K562 (cell line): Measurements from ENCODE around the gene SORCS1. TPM values are rescaled to one million over a fixed set of nuclear protein-coding genes. Genes with fewer than 3 reads are reported as not detected.

ENCODE experiments used
- ATAC-seq: fragments of 200-7000 bp; cut with Tn5 transposase; 3 replicates; pipeline ENCODE4 v1.9.1; 2020; ENCODE audit warnings: moderate library complexity
- BruUV-seq: library from RNA; stranded (reverse); fragments of 400-500 nt; replicated peaks from 2 replicates; lab custom pipeline; 2021; lab: Mats Ljungman, UMichigan
- CTCF ChIA-PET: fragments of 300-600 bp; formaldehyde crosslinking; extraction: SDS; loops from one replicate; lab custom pipeline; 2021; ENCODE audit warnings: low intra/inter-chr PET ratio; lab: Yijun Ruan, JAX
- POLR2A ChIA-PET: fragments of 300-600, 350-650 bp; sonication (Branson Sonifier 250); formaldehyde crosslinking; extraction: SDS; loops from one replicate; lab custom pipeline; 2021; ENCODE audit warnings: antibody characterized with exemption, inconsistent platforms; lab: Yijun Ruan, JAX
- DNase-seq, 4 experiments: peaks; one replicate each; pipeline versions ENCODE4 v3.0.0 to v3.0.0-alpha.2; 2011 to 2018; ENCODE audit warnings: low spot score in 3 of 4, mixed read lengths in 3 of 4; ENCODE audit errors: extremely low read depth in 1 of 4
- FAIRE-seq: peaks from 2 replicates; lab custom pipeline; 2011; peaks lifted over from hg19 to GRCh38; lab: Jason Lieb, UNC
- H2AFZ ChIP-seq: 2 replicates; pipeline ENCODE4 v1.6.0; 2011; ENCODE audit warnings: low read depth, low read length, control low read depth, inconsistent platforms
- H3K27ac ChIP-seq: fragments of 200-600 bp; 3 replicates; pipeline ENCODE4 v1.8.0; 2011; ENCODE audit warnings: low read depth, mild to moderate bottlenecking, control low read depth, inconsistent platforms, low read length, moderate library complexity, mixed read lengths; ENCODE audit errors: extremely low read depth
- H3K27me3 ChIP-seq, 2 experiments: fragments of 300-600 bp in 1 of 2; 2 replicates in 1 of 2; 3 replicates in 1 of 2; pipeline versions ENCODE4 v1.6.0 to v1.8.0; 2011; ENCODE audit warnings: inconsistent platforms in 2 of 2, low read length in 2 of 2, mild to moderate bottlenecking in 1 of 2, mixed read lengths in 1 of 2, moderate library complexity in 1 of 2; ENCODE audit not compliant: control insufficient read depth in 2 of 2, insufficient read depth in 2 of 2
- H3K36me3 ChIP-seq: fragments of 300-600 bp; 3 replicates; pipeline ENCODE4 v1.8.0; 2011; ENCODE audit warnings: mild to moderate bottlenecking, low read length, inconsistent platforms; ENCODE audit not compliant: control insufficient read depth, insufficient read depth
- H3K4me1 ChIP-seq, 2 experiments: fragments of 200-600 bp in 1 of 2; replicated peaks in 1 of 2; 2 replicates in 1 of 2; 3 replicates in 1 of 2; pipeline versions ENCODE4 v1.5.1 to v1.8.0; 2011; ENCODE audit warnings: inconsistent platforms in 2 of 2, low read length in 2 of 2, mild to moderate bottlenecking in 1 of 2, mixed read lengths in 1 of 2, moderate library complexity in 1 of 2; ENCODE audit not compliant: control insufficient read depth in 2 of 2, insufficient read depth in 2 of 2
- H3K4me2 ChIP-seq: 2 replicates; pipeline ENCODE4 v1.6.1; 2011; ENCODE audit warnings: low read length, control low read depth, inconsistent platforms, mixed read lengths; ENCODE audit not compliant: insufficient read depth
- H3K4me3 ChIP-seq: fragments of 200-600 bp; sonication (generic), shearing (Covaris generic); 2 replicates; pipeline ENCODE4 v1.5.1; 2016; ENCODE audit warnings: control low read depth, inconsistent platforms
- H3K79me2 ChIP-seq: fragments of 200-600 bp; 3 replicates; pipeline ENCODE4 v1.8.0; 2011; ENCODE audit warnings: low read length, inconsistent platforms; ENCODE audit not compliant: control insufficient read depth, insufficient read depth
- H3K9ac ChIP-seq, 2 experiments: 2 replicates each; pipeline versions ENCODE4 v1.6.0 to v1.6.1; 2011; ENCODE audit warnings: low read depth in 2 of 2, low read length in 2 of 2, control low read depth in 1 of 2, inconsistent platforms in 1 of 2, mild to moderate bottlenecking in 1 of 2, mixed read lengths in 1 of 2; ENCODE audit not compliant: insufficient read depth in 1 of 2
- H3K9me1 ChIP-seq: one replicate; pipeline ENCODE4 v1.6.0; 2011; ENCODE audit warnings: inconsistent platforms, mild to moderate bottlenecking, low read length, moderate library complexity; ENCODE audit not compliant: control insufficient read depth, insufficient read depth
- H3K9me3 ChIP-seq: replicated peaks from 2 replicates; pipeline ENCODE4 v1.5.1; 2011; ENCODE audit warnings: low read depth, low read length, inconsistent platforms; ENCODE audit not compliant: control insufficient read depth, insufficient read depth
- H4K20me1 ChIP-seq: replicated peaks from 2 replicates; pipeline ENCODE4 v1.6.1; 2011; ENCODE audit warnings: low read length, inconsistent platforms, mixed read lengths; ENCODE audit not compliant: control insufficient read depth, insufficient read depth
- CSDE1 ChIP-seq, 2 experiments: fragments of 450-650 bp; IDR thresholded peaks; 2 replicates each; pipeline ENCODE4 v1.6.1; 2016; ENCODE audit warnings: mild to moderate bottlenecking in 1 of 2
- CTBP1 ChIP-seq: fragments of 450-650 bp; IDR thresholded peaks from 2 replicates; pipeline ENCODE4 v1.6.1; 2016; ENCODE audit warnings: borderline replicate concordance
- EP300 ChIP-seq: IDR thresholded peaks from 2 replicates; pipeline ENCODE4 v1.6.1; 2012; ENCODE audit warnings: low read length, improper control_type of control experiment
- KDM2B ChIP-seq: fragments of 250-450 bp; sonication (Bioruptor Pico); IDR thresholded peaks from 2 replicates; pipeline ENCODE4 v1.8.0; 2021; ENCODE audit warnings: mild to moderate bottlenecking, moderate library complexity
- NUFIP1 ChIP-seq: fragments of 450-650 bp; IDR thresholded peaks from 2 replicates; pipeline ENCODE4 v1.6.1; 2018; ENCODE audit not compliant: partially characterized antibody
- RBFOX2 ChIP-seq: fragments of 200-400 bp; formaldehyde crosslinking; IDR thresholded peaks from 2 replicates; pipeline ENCODE4 v1.6.1; 2017; ENCODE audit warnings: low read depth, mild to moderate bottlenecking, low read length, moderate library complexity
- SMARCC2 ChIP-seq: fragments of 450-650 bp; IDR thresholded peaks from 2 replicates; pipeline ENCODE4 v1.6.1; 2017; ENCODE audit warnings: antibody characterized with exemption, moderate library complexity, mild to moderate bottlenecking, low read depth
- SRSF3 ChIP-seq: fragments of 200-400 bp; formaldehyde crosslinking; IDR thresholded peaks from 2 replicates; pipeline ENCODE4 v1.6.1; 2016; ENCODE audit warnings: mild to moderate bottlenecking, low read length, moderate library complexity; ENCODE audit not compliant: insufficient read depth
- TAF7 ChIP-seq: fragments of 450-650 bp; IDR thresholded peaks from 2 replicates; pipeline ENCODE4 v1.6.1; 2016; ENCODE audit warnings: missing genetic modification characterization, missing compliant biosample characterization
- ZC3H8 ChIP-seq: fragments of 450-650 bp; IDR thresholded peaks from 2 replicates; pipeline ENCODE4 v1.6.1; 2017
- ZNF239 ChIP-seq: fragments of 250-450 bp; sonication (Bioruptor Pico); IDR thresholded peaks from 2 replicates; pipeline ENCODE4 v1.4.0; 2020; ENCODE audit warnings: mild to moderate bottlenecking
- ZNF561 ChIP-seq: fragments of 450-650 bp; formaldehyde crosslinking; conservative IDR thresholded peaks from 2 replicates; pipeline ENCODE4 v1.4.0; 2020; ENCODE audit warnings: mild to moderate bottlenecking, moderate library complexity
- WGBS: fragments of 100-300 bp; shearing (Covaris generic); methylation state at CpG from one replicate; pipeline ENCODE4 v1.1.6; 2016; ENCODE audit warnings: low coverage, mixed read lengths; ENCODE audit not compliant: insufficient coverage; ENCODE audit errors: missing lambda C conversion rate; 5-methylcytosine and 5-hydroxymethylcytosine counted together
- in situ Hi-C: fragments of 300-500 bp; cut with MboI; formaldehyde crosslinking; loops from 4 replicates; pipeline ENCODE4 v1.15.0; 2018; ENCODE audit warnings: inconsistent platforms, mixed read lengths
- intact Hi-C: fragments of 100-400 bp; cut with micrococcal nuclease; formaldehyde crosslinking; loops from 2 replicates; pipeline ENCODE4 v1.14.2; 2022
- polyA plus RNA-seq, 8 experiments: library from polyadenylated mRNA; depleted of rRNA in 4 of 8; stranded (reverse) in 5 of 8; unstranded in 3 of 8; fragments of >200 nt; fragmentation: Nextera tagmentation in 2 of 8; fragmentation: Illumina TruSeq in 1 of 8; extraction: Ambion mirVana in 2 of 8; extraction: Trizol in 1 of 8; gene quantifications; 2 replicates each; pipeline versions ENCODE4 v1.2.1 to v1.2.3, GENCODE V29; 2011 to 2014; ENCODE audit warnings: inconsistent platforms in 1 of 8, missing spikeins in 1 of 8
- total RNA-seq, 7 experiments: library from RNA; depleted of rRNA in 6 of 7; stranded (reverse); fragments of >200 nt in 6 of 7; fragmentation: Illumina TruSeq in 2 of 7; extraction: Trizol in 2 of 7; gene quantifications; 2 replicates each; pipeline versions ENCODE4 v1.2.1 to v1.2.3, GENCODE V29; 2011 to 2021; ENCODE audit warnings: low replicate concordance in 1 of 7
- TF ChIP-seq, protein P1 (sequence below): sonication (generic); formaldehyde crosslinking; IDR thresholded peaks from 2 replicates; pipeline ENCODE4 v1.8.0; 2023; ENCODE audit warnings: missing genetic modification reagents, mild to moderate bottlenecking, borderline replicate concordance
- TF ChIP-seq, protein P2 (sequence below): fragments of 450-650 bp; formaldehyde crosslinking; IDR thresholded peaks from 2 replicates; pipeline ENCODE4 v1.4.0; 2020; ENCODE audit warnings: mild to moderate bottlenecking, moderate library complexity
- TF ChIP-seq, protein P3 (sequence below): IDR thresholded peaks from 3 replicates; pipeline ENCODE4 v1.6.1; 2011; ENCODE audit warnings: borderline replicate concordance, mild to moderate bottlenecking; ENCODE audit not compliant: insufficient read length, insufficient read depth

The SORCS1 gene
- total and polyA plus RNA-seq, 9 of the 15 experiments (the other 6 are each of a cell fraction or from before 2014, with no cell fraction given) = 1.5 to 3.9 (median 2.7) TPM

DNA sequence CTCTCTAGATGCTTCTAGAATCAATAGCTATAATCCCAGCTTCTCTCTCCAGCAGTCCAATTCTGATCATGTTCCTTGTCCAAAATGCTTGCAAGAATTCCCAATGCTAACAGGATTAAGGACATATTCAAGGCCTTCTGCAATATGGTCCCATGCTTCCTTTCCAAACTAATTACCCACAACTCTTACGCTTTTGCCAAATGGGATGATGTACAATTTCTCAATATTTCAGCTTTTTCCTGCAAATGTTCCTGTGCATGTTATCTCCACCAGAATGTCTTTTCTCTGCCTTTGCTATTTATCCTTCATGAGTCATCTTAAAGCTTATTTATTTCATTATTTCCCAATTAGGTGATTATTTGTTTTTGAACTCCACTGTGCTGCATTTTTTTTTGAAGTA is 556.4 kb downstream of the SORCS1 start (continued):
- TF ChIP-seq, protein P1, sequence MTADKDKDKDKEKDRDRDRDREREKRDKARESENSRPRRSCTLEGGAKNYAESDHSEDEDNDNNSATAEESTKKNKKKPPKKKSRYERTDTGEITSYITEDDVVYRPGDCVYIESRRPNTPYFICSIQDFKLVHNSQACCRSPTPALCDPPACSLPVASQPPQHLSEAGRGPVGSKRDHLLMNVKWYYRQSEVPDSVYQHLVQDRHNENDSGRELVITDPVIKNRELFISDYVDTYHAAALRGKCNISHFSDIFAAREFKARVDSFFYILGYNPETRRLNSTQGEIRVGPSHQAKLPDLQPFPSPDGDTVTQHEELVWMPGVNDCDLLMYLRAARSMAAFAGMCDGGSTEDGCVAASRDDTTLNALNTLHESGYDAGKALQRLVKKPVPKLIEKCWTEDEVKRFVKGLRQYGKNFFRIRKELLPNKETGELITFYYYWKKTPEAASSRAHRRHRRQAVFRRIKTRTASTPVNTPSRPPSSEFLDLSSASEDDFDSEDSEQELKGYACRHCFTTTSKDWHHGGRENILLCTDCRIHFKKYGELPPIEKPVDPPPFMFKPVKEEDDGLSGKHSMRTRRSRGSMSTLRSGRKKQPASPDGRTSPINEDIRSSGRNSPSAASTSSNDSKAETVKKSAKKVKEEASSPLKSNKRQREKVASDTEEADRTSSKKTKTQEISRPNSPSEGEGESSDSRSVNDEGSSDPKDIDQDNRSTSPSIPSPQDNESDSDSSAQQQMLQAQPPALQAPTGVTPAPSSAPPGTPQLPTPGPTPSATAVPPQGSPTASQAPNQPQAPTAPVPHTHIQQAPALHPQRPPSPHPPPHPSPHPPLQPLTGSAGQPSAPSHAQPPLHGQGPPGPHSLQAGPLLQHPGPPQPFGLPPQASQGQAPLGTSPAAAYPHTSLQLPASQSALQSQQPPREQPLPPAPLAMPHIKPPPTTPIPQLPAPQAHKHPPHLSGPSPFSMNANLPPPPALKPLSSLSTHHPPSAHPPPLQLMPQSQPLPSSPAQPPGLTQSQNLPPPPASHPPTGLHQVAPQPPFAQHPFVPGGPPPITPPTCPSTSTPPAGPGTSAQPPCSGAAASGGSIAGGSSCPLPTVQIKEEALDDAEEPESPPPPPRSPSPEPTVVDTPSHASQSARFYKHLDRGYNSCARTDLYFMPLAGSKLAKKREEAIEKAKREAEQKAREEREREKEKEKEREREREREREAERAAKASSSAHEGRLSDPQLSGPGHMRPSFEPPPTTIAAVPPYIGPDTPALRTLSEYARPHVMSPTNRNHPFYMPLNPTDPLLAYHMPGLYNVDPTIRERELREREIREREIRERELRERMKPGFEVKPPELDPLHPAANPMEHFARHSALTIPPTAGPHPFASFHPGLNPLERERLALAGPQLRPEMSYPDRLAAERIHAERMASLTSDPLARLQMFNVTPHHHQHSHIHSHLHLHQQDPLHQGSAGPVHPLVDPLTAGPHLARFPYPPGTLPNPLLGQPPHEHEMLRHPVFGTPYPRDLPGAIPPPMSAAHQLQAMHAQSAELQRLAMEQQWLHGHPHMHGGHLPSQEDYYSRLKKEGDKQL (CRISPR knock-in tag) = no peak
- TF ChIP-seq SMARCC2 = no peak
- TF ChIP-seq KDM2B (CRISPR knock-in tag) = no peak

DNA sequence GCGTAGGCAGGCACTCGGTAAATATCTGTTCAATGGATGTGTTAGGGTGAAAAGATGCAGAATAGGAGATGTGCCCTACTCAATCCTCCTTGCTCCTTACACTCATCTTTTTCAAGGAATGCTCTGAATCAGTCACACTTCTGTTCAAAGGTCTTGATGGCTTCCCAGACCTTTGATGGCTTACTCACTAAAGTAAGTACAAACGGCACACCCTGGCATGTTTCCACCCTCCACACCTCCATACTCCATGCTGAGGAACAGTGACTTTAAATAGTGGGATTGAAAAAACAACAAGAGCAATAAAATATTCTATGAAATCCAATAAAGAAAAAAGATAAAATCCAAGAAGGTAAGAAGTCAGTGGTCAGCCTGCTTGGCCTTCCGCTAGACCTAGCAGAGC is 569.2 kb downstream of the SORCS1 start:
- Histone ChIP-seq H3K9me1 (no peaks in the 10 kb centered on the region), H3K4me3 (no peak overlapping the region), H2AFZ (no peak overlapping the region), H4K20me1 (no peaks in the 10 kb centered on the region), H3K27ac (no peak overlapping the region), H3K4me1 (no peaks in the 10 kb centered on the region), H3K36me3 (no peaks in the 10 kb centered on the region), H3K79me2 (no peaks in the 10 kb centered on the region), H3K27me3 (no peaks in the 10 kb centered on the region), H3K4me2 (no peak overlapping the region), H3K9me3 (no peaks in the 10 kb centered on the region), H3K9ac (no peak overlapping the region)
- CTCF ChIA-PET = no interaction called here
- POLR2A ChIA-PET = interaction anchor here (0.7 kb wide), 1 partner anchor 32 kb away, joined by 3 read pairs; no protein-coding TSS in a partner anchor
- DNase-seq (no peak), ATAC-seq (no peak), FAIRE-seq (no peak)
- intact Hi-C loops (no loop called here), in situ Hi-C loops (no loop called here)
- 3% methylated on average over 4 of the region's 4 CpGs for WGBS
- BruUV-seq = no TSS peak
- TF ChIP-seq, protein P2, sequence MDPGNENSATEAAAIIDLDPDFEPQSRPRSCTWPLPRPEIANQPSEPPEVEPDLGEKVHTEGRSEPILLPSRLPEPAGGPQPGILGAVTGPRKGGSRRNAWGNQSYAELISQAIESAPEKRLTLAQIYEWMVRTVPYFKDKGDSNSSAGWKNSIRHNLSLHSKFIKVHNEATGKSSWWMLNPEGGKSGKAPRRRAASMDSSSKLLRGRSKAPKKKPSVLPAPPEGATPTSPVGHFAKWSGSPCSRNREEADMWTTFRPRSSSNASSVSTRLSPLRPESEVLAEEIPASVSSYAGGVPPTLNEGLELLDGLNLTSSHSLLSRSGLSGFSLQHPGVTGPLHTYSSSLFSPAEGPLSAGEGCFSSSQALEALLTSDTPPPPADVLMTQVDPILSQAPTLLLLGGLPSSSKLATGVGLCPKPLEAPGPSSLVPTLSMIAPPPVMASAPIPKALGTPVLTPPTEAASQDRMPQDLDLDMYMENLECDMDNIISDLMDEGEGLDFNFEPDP (CRISPR knock-in tag) = no peak
- TF ChIP-seq, protein P3, sequence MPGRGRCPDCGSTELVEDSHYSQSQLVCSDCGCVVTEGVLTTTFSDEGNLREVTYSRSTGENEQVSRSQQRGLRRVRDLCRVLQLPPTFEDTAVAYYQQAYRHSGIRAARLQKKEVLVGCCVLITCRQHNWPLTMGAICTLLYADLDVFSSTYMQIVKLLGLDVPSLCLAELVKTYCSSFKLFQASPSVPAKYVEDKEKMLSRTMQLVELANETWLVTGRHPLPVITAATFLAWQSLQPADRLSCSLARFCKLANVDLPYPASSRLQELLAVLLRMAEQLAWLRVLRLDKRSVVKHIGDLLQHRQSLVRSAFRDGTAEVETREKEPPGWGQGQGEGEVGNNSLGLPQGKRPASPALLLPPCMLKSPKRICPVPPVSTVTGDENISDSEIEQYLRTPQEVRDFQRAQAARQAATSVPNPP = no peak
- TF ChIP-seq TAF7 (tag) (no peak), CTBP1 (no peak), ZNF239 (CRISPR knock-in tag) (no peak), RBFOX2 (no peak), ZC3H8 (no peak), CSDE1 (IDR thresholded peaks at IDR 0.05) (no peak), NUFIP1 (no peak), SRSF3 (no peak), EP300 (no peak), ZNF561 (CRISPR knock-in tag) (no peak)
